CD14-positive monocyte (primary cell): ENCODE data around the gene CCDC160. TPM values are rescaled to one million over a fixed set of nuclear protein-coding genes. Genes with fewer than 3 reads are reported as not detected.
"Not testable (repeated sequence)": the region's sequence is repeated elsewhere in the genome, so short reads cannot be mapped to it uniquely, and the experiment has no call there.

Source experiments
- DNase-seq, 3 donors: peaks; one replicate each; pipeline ENCODE4 v3.0.0-alpha.2; 2011 to 2022
- H2AFZ ChIP-seq: 2 replicates; pipeline ENCODE4 v1.6.0; 2012; ENCODE audit warnings: mild to moderate bottlenecking, low read depth, low read length, inconsistent platforms; ENCODE audit not compliant: insufficient read depth, poor library complexity, severe bottlenecking
- H3K27ac ChIP-seq, 2 donors: 1 replicate in 1 of 2; 2 replicates in 1 of 2; pipeline ENCODE4 v1.5.1; 2012 to 2013; ENCODE audit warnings: low read length in 2 of 2, control low read depth in 1 of 2, inconsistent platforms in 1 of 2, low read depth in 1 of 2, mild to moderate bottlenecking in 1 of 2
- H3K27me3 ChIP-seq, 2 donors: one replicate each; pipeline versions ENCODE4 v1.6.0 to v1.6.1; 2011 to 2013; ENCODE audit warnings: low read length in 2 of 2; ENCODE audit not compliant: control insufficient read depth in 2 of 2, insufficient read depth in 2 of 2
- H3K36me3 ChIP-seq, 2 donors: replicated peaks in 1 of 2; 1 replicate in 1 of 2; 2 replicates in 1 of 2; pipeline versions ENCODE4 v1.5.1 to v1.6.1; 2012 to 2013; ENCODE audit warnings: low read length in 2 of 2, control low read depth in 1 of 2, inconsistent platforms in 1 of 2, mild to moderate bottlenecking in 1 of 2; ENCODE audit not compliant: insufficient read depth in 2 of 2, control insufficient read depth in 1 of 2
- H3K4me1 ChIP-seq, 2 donors: 1 replicate in 1 of 2; 2 replicates in 1 of 2; pipeline versions ENCODE4 v1.5.1 to v1.6.1; 2012 to 2013; ENCODE audit warnings: low read length in 2 of 2, control low read depth in 1 of 2, inconsistent platforms in 1 of 2, mild to moderate bottlenecking in 1 of 2, moderate library complexity in 1 of 2; ENCODE audit not compliant: insufficient read depth in 2 of 2, control insufficient read depth in 1 of 2
- H3K4me2 ChIP-seq: replicated peaks from 2 replicates; pipeline ENCODE3; 2012; ENCODE audit warnings: low read length, moderate library complexity, mild to moderate bottlenecking; ENCODE audit not compliant: poor library complexity, severe bottlenecking; ENCODE audit errors: extremely low read depth
- H3K4me3 ChIP-seq, 3 experiments: fragments of 200-600 bp in 1 of 3; sonication (generic) in 1 of 3; replicated peaks in 1 of 3; 1 replicate in 2 of 3; 2 replicates in 1 of 3; pipeline ENCODE4 v1.5.1; 2011 to 2013; ENCODE audit warnings: low read length in 3 of 3, mild to moderate bottlenecking in 3 of 3, control low read depth in 2 of 3, low read depth in 2 of 3, inconsistent platforms in 1 of 3, moderate library complexity in 1 of 3
- H3K79me2 ChIP-seq: 2 replicates; pipeline ENCODE4 v1.6.0; 2012; ENCODE audit warnings: mild to moderate bottlenecking, control low read depth, inconsistent platforms, low read length, moderate library complexity; ENCODE audit not compliant: insufficient read depth
- H3K9ac ChIP-seq: 2 replicates; pipeline ENCODE4 v1.6.0; 2017; ENCODE audit warnings: low read length, mild to moderate bottlenecking; ENCODE audit not compliant: insufficient read depth, poor library complexity, severe bottlenecking
- H3K9me3 ChIP-seq, 2 donors: replicated peaks in 1 of 2; 1 replicate in 1 of 2; 2 replicates in 1 of 2; pipeline versions ENCODE4 v1.5.1 to v1.6.1; 2012 to 2013; ENCODE audit warnings: low read length in 2 of 2, control low read depth in 1 of 2; ENCODE audit not compliant: control insufficient read depth in 1 of 2, insufficient read depth in 1 of 2
- H4K20me1 ChIP-seq: 2 replicates; pipeline ENCODE4 v1.6.0; 2012; ENCODE audit warnings: mild to moderate bottlenecking, low read length, control low read depth, moderate library complexity; ENCODE audit not compliant: insufficient read depth
- H3K27ac Mint-ChIP-seq, 7 donors: one replicate each; pipeline ENCODE4 v1.8.0; 2020; ENCODE audit warnings: mild to moderate bottlenecking in 7 of 7, mixed read lengths in 7 of 7, moderate library complexity in 6 of 7, inconsistent platforms in 2 of 7
- H3K27me3 Mint-ChIP-seq, 3 donors: one replicate each; pipeline ENCODE4 v1.8.0; 2021 to 2022; ENCODE audit warnings: low read depth in 3 of 3, mild to moderate bottlenecking in 3 of 3, mixed read lengths in 3 of 3, moderate library complexity in 3 of 3, inconsistent platforms in 1 of 3
- H3K36me3 Mint-ChIP-seq, 2 donors: one replicate each; pipeline ENCODE4 v1.8.0; 2020; ENCODE audit warnings: mixed read lengths in 2 of 2, inconsistent platforms in 1 of 2, mild to moderate bottlenecking in 1 of 2
- H3K4me1 Mint-ChIP-seq: one replicate; pipeline ENCODE4 v1.8.0; 2020; ENCODE audit warnings: mild to moderate bottlenecking, mixed read lengths
- H3K4me3 Mint-ChIP-seq, 2 donors: one replicate each; pipeline ENCODE4 v1.8.0; 2020; ENCODE audit warnings: mild to moderate bottlenecking in 2 of 2, mixed read lengths in 2 of 2, moderate library complexity in 1 of 2
- H3K9me3 Mint-ChIP-seq, 7 donors: one replicate each; pipeline ENCODE4 v1.8.0; 2020 to 2022; ENCODE audit warnings: mixed read lengths in 7 of 7, mild to moderate bottlenecking in 6 of 7, moderate library complexity in 6 of 7, inconsistent platforms in 2 of 7
- CTCF ChIP-seq: fragments of 200-600 bp; IDR thresholded peaks from one replicate; pipeline ENCODE4 v1.8.0; 2022; ENCODE audit warnings: antibody characterized with exemption, mild to moderate bottlenecking
- WGBS: methylation state at CpG from one replicate; pipeline ENCODE4 v1.1.5; 2013; ENCODE audit warnings: missing lambda C conversion rate; ENCODE audit not compliant: insufficient coverage; 5-methylcytosine and 5-hydroxymethylcytosine counted together
- intact Hi-C, 2 donors: fragments of 100-400 bp; cut with micrococcal nuclease; formaldehyde crosslinking; loops; one replicate each; pipeline versions ENCODE4 v1.15.0 to v1.15.1; 2023
- polyA plus RNA-seq, 3 donors: library from polyadenylated mRNA; depleted of rRNA in 1 of 3; unstranded in 2 of 3; stranded (reverse) in 1 of 3; fragments of 300-500 nt in 2 of 3; fragments of >200 nt in 1 of 3; fragmentation: Illumina TruSeq in 2 of 3; gene quantifications; 1 replicate in 2 of 3; 2 replicates in 1 of 3; pipeline ENCODE4 v1.2.3, GENCODE V29; 2012 to 2021

The CCDC160 gene
- polyA plus RNA-seq, 3 donors: not detected

- no peak overlapping the region for H3K9ac ChIP-seq
- H3K9me3 ChIP-seq: no peaks in the 10 kb centered on the region
- H3K4me1 ChIP-seq: no peaks in the 10 kb centered on the region
- TF ChIP-seq CTCF: no peak
- no peak overlapping the region for H3K27ac Mint-ChIP-seq
- peaks cover 3 to 12% (median 8%) of the 10 kb centered on the region in 7 donors for H3K9me3 Mint-ChIP-seq
- no peak for DNase-seq
- H3K4me1 Mint-ChIP-seq: no peaks in the 10 kb centered on the region
- intact Hi-C loops: no loop called here
- H3K4me3 ChIP-seq: no peak overlapping the region
- H3K4me3 Mint-ChIP-seq: no peak overlapping the region
- no peak overlapping the region for H2AFZ ChIP-seq
- no peaks in the 10 kb centered on the region for H3K36me3 ChIP-seq
- no peaks in the 10 kb centered on the region for H4K20me1 ChIP-seq
- no peak overlapping the region for H3K27ac ChIP-seq
- H3K79me2 ChIP-seq: no peaks in the 10 kb centered on the region
- no peaks in the 10 kb centered on the region for H3K27me3 ChIP-seq
- no peak overlapping the region for H3K4me2 ChIP-seq
- peaks cover 0 to 2% of the 10 kb centered on the region in 2 donors for H3K36me3 Mint-ChIP-seq
- H3K27me3 Mint-ChIP-seq: no peaks in the 10 kb centered on the region
Observed at GRCh38 chrX:134210465-134210864, 26.5 kb upstream of the CCDC160 start.

- TF ChIP-seq CTCF: no peak
- no peak overlapping the region for H3K4me3 Mint-ChIP-seq
- H3K9me3 Mint-ChIP-seq: peaks cover 0 to 5% (median 2%) of the 10 kb centered on the region in 7 donors
- intact Hi-C loops: no loop called here
- Histone ChIP-seq H3K4me3 (no peak overlapping the region), H3K36me3 (no peaks in the 10 kb centered on the region), H4K20me1 (no peaks in the 10 kb centered on the region), H3K27me3 (peaks cover 12 to 26% of the 10 kb centered on the region in 2 donors), H3K4me2 (no peak overlapping the region), H3K9ac (no peak overlapping the region), H3K4me1 (peaks cover 0 to 3% of the 10 kb centered on the region in 2 donors), H3K9me3 (peaks cover 0 to 3% of the 10 kb centered on the region in 2 donors), H3K27ac (no peak overlapping the region), H3K79me2 (no peaks in the 10 kb centered on the region), H2AFZ (no peak overlapping the region)
- H3K4me1 Mint-ChIP-seq: no peaks in the 10 kb centered on the region
- WGBS: no CpG with 5 or more reads among the region's 4 CpGs
- H3K27ac Mint-ChIP-seq: no peak overlapping the region
- no peaks in the 10 kb centered on the region for H3K36me3 Mint-ChIP-seq
- DNase-seq: no peak
- peaks cover 24 to 41% (median 34%) of the 10 kb centered on the region in 3 donors for H3K27me3 Mint-ChIP-seq
Observed at GRCh38 chrX:134235236-134235635, 1.7 kb upstream of the CCDC160 start.

- intact Hi-C loops, H2AFZ ChIP-seq, H3K79me2 ChIP-seq, H3K4me1 ChIP-seq, H3K27ac Mint-ChIP-seq, H3K36me3 ChIP-seq, H3K9ac ChIP-seq, H3K27ac ChIP-seq, H3K4me1 Mint-ChIP-seq, DNase-seq, H4K20me1 ChIP-seq, H3K9me3 Mint-ChIP-seq, H3K4me3 ChIP-seq, H3K9me3 ChIP-seq, H3K36me3 Mint-ChIP-seq, H3K4me2 ChIP-seq: not testable (repeated sequence)
- peak overlapping the region in 1 of 2 donors; percentile 26 for H3K4me3 Mint-ChIP-seq
- peaks cover 22 to 42% (median 36%) of the 10 kb centered on the region in 3 donors for H3K27me3 Mint-ChIP-seq
- H3K27me3 ChIP-seq: peaks cover 15 to 26% of the 10 kb centered on the region in 2 donors
- no CpG with 5 or more reads among the region's 9 CpGs for WGBS
Observed at GRCh38 chrX:134238144-134238543, 1.2 kb downstream of the CCDC160 start.
